K562 (cell line): ENCODE measurements around the gene DACT1. TPM values are rescaled to one million over a fixed set of nuclear protein-coding genes. Genes with fewer than 3 reads are reported as not detected.

ENCODE experiments used
- ATAC-seq: fragments of 200-7000 bp; cut with Tn5 transposase; 3 replicates; pipeline ENCODE4 v1.9.1; 2020; ENCODE audit warnings: moderate library complexity
- BruUV-seq: library from RNA; stranded (reverse); fragments of 400-500 nt; replicated peaks from 2 replicates; lab custom pipeline; 2021; lab: Mats Ljungman, UMichigan
- CTCF ChIA-PET: fragments of 300-600 bp; formaldehyde crosslinking; extraction: SDS; loops from one replicate; lab custom pipeline; 2021; ENCODE audit warnings: low intra/inter-chr PET ratio; lab: Yijun Ruan, JAX
- POLR2A ChIA-PET: fragments of 300-600, 350-650 bp; sonication (Branson Sonifier 250); formaldehyde crosslinking; extraction: SDS; loops from one replicate; lab custom pipeline; 2021; ENCODE audit warnings: antibody characterized with exemption, inconsistent platforms; lab: Yijun Ruan, JAX
- DNase-seq, 4 experiments: peaks; one replicate each; pipeline versions ENCODE4 v3.0.0 to v3.0.0-alpha.2; 2011 to 2018; ENCODE audit warnings: low spot score in 3 of 4, mixed read lengths in 3 of 4; ENCODE audit errors: extremely low read depth in 1 of 4
- FAIRE-seq: peaks from 2 replicates; lab custom pipeline; 2011; peaks lifted over from hg19 to GRCh38; lab: Jason Lieb, UNC
- H2AFZ ChIP-seq: 2 replicates; pipeline ENCODE4 v1.6.0; 2011; ENCODE audit warnings: low read depth, low read length, control low read depth, inconsistent platforms
- H3K27ac ChIP-seq: fragments of 200-600 bp; 3 replicates; pipeline ENCODE4 v1.8.0; 2011; ENCODE audit warnings: low read depth, mild to moderate bottlenecking, control low read depth, inconsistent platforms, low read length, moderate library complexity, mixed read lengths; ENCODE audit errors: extremely low read depth
- H3K27me3 ChIP-seq, 2 experiments: fragments of 300-600 bp in 1 of 2; 2 replicates in 1 of 2; 3 replicates in 1 of 2; pipeline versions ENCODE4 v1.6.0 to v1.8.0; 2011; ENCODE audit warnings: inconsistent platforms in 2 of 2, low read length in 2 of 2, mild to moderate bottlenecking in 1 of 2, mixed read lengths in 1 of 2, moderate library complexity in 1 of 2; ENCODE audit not compliant: control insufficient read depth in 2 of 2, insufficient read depth in 2 of 2
- H3K36me3 ChIP-seq: fragments of 300-600 bp; 3 replicates; pipeline ENCODE4 v1.8.0; 2011; ENCODE audit warnings: mild to moderate bottlenecking, low read length, inconsistent platforms; ENCODE audit not compliant: control insufficient read depth, insufficient read depth
- H3K4me1 ChIP-seq, 2 experiments: fragments of 200-600 bp in 1 of 2; replicated peaks in 1 of 2; 2 replicates in 1 of 2; 3 replicates in 1 of 2; pipeline versions ENCODE4 v1.5.1 to v1.8.0; 2011; ENCODE audit warnings: inconsistent platforms in 2 of 2, low read length in 2 of 2, mild to moderate bottlenecking in 1 of 2, mixed read lengths in 1 of 2, moderate library complexity in 1 of 2; ENCODE audit not compliant: control insufficient read depth in 2 of 2, insufficient read depth in 2 of 2
- H3K4me2 ChIP-seq: 2 replicates; pipeline ENCODE4 v1.6.1; 2011; ENCODE audit warnings: low read length, control low read depth, inconsistent platforms, mixed read lengths; ENCODE audit not compliant: insufficient read depth
- H3K4me3 ChIP-seq: fragments of 200-600 bp; sonication (generic), shearing (Covaris generic); 2 replicates; pipeline ENCODE4 v1.5.1; 2016; ENCODE audit warnings: control low read depth, inconsistent platforms
- H3K79me2 ChIP-seq: fragments of 200-600 bp; 3 replicates; pipeline ENCODE4 v1.8.0; 2011; ENCODE audit warnings: low read length, inconsistent platforms; ENCODE audit not compliant: control insufficient read depth, insufficient read depth
- H3K9ac ChIP-seq, 2 experiments: 2 replicates each; pipeline versions ENCODE4 v1.6.0 to v1.6.1; 2011; ENCODE audit warnings: low read depth in 2 of 2, low read length in 2 of 2, control low read depth in 1 of 2, inconsistent platforms in 1 of 2, mild to moderate bottlenecking in 1 of 2, mixed read lengths in 1 of 2; ENCODE audit not compliant: insufficient read depth in 1 of 2
- H3K9me1 ChIP-seq: one replicate; pipeline ENCODE4 v1.6.0; 2011; ENCODE audit warnings: inconsistent platforms, mild to moderate bottlenecking, low read length, moderate library complexity; ENCODE audit not compliant: control insufficient read depth, insufficient read depth
- H3K9me3 ChIP-seq: replicated peaks from 2 replicates; pipeline ENCODE4 v1.5.1; 2011; ENCODE audit warnings: low read depth, low read length, inconsistent platforms; ENCODE audit not compliant: control insufficient read depth, insufficient read depth
- H4K20me1 ChIP-seq: replicated peaks from 2 replicates; pipeline ENCODE4 v1.6.1; 2011; ENCODE audit warnings: low read length, inconsistent platforms, mixed read lengths; ENCODE audit not compliant: control insufficient read depth, insufficient read depth
- BRCA1 ChIP-seq, 2 experiments: fragments of 450-650 bp in 1 of 2; sonication (generic) in 1 of 2; formaldehyde crosslinking in 1 of 2; IDR thresholded peaks; 2 replicates each; pipeline versions ENCODE4 v1.5.0 to v1.6.1; 2017 to 2020; ENCODE audit warnings: mild to moderate bottlenecking in 1 of 2, missing genetic modification reagents in 1 of 2
- BRF2 ChIP-seq: IDR thresholded peaks from 3 replicates; pipeline ENCODE4 v1.6.1; 2011; ENCODE audit warnings: borderline replicate concordance, mild to moderate bottlenecking; ENCODE audit not compliant: insufficient read length, insufficient read depth
- E2F6 ChIP-seq, 2 experiments: IDR thresholded peaks; 2 replicates each; pipeline ENCODE4 v1.6.1; 2011; ENCODE audit warnings: borderline replicate concordance in 1 of 2, control low read depth in 1 of 2, low read depth in 1 of 2, low read length in 1 of 2, mild to moderate bottlenecking in 1 of 2, mixed read lengths in 1 of 2, moderate library complexity in 1 of 2; ENCODE audit not compliant: insufficient read depth in 1 of 2, insufficient read length in 1 of 2, poor library complexity in 1 of 2, severe bottlenecking in 1 of 2; ENCODE audit errors: extremely low read depth in 1 of 2
- EZH2 ChIP-seq: IDR thresholded peaks from 2 replicates; pipeline ENCODE4 v1.6.1; 2012; ENCODE audit warnings: low read depth, mild to moderate bottlenecking, inconsistent platforms, low read length, borderline replicate concordance
- HINFP ChIP-seq: fragments of 450-650 bp; conservative IDR thresholded peaks from 2 replicates; pipeline ENCODE4 v1.6.1; 2016; ENCODE audit warnings: missing genetic modification characterization, low read depth, mild to moderate bottlenecking, control low read depth, missing compliant biosample characterization
- RBBP5 ChIP-seq: fragments of 200-600 bp; sonication (generic); IDR thresholded peaks from 2 replicates; pipeline ENCODE4 v1.6.1; 2012; ENCODE audit warnings: borderline replicate concordance, mild to moderate bottlenecking, low read length, control low read depth, inconsistent platforms; ENCODE audit not compliant: insufficient read depth, poor library complexity, severe bottlenecking
- TEAD4 ChIP-seq, 2 experiments: sonication (generic) in 1 of 2; formaldehyde crosslinking in 1 of 2; IDR thresholded peaks; 2 replicates each; pipeline versions ENCODE4 v1.6.1 to v1.8.0; 2012 to 2022; ENCODE audit warnings: borderline replicate concordance in 1 of 2, inconsistent platforms in 1 of 2, low read length in 1 of 2, mild to moderate bottlenecking in 1 of 2, missing genetic modification reagents in 1 of 2
- USF2 ChIP-seq: sonication (generic); formaldehyde crosslinking; IDR thresholded peaks from 2 replicates; pipeline ENCODE4 v1.5.0; 2020; ENCODE audit warnings: missing genetic modification reagents
- ZBTB2 ChIP-seq: fragments of 450-650 bp; IDR thresholded peaks from 2 replicates; pipeline ENCODE4 v1.6.1; 2016; ENCODE audit warnings: antibody characterized with exemption
- ZFP1 ChIP-seq: fragments of 450-650 bp; formaldehyde crosslinking; IDR thresholded peaks from 2 replicates; pipeline ENCODE4 v1.4.0; 2020; ENCODE audit warnings: mild to moderate bottlenecking, mixed read lengths
- ZNF175 ChIP-seq: fragments of 200-800 bp; sonication (Bioruptor generic); IDR thresholded peaks from 2 replicates; pipeline ENCODE4 v1.6.1; 2016; ENCODE audit warnings: low read depth, mild to moderate bottlenecking, missing genetic modification characterization, missing compliant biosample characterization
- ZSCAN32 ChIP-seq: fragments of 450-650 bp; formaldehyde crosslinking; IDR thresholded peaks from 2 replicates; pipeline ENCODE4 v1.4.0; 2020; ENCODE audit warnings: mild to moderate bottlenecking, moderate library complexity
- WGBS: fragments of 100-300 bp; shearing (Covaris generic); methylation state at CpG from one replicate; pipeline ENCODE4 v1.1.6; 2016; ENCODE audit warnings: low coverage, mixed read lengths; ENCODE audit not compliant: insufficient coverage; ENCODE audit errors: missing lambda C conversion rate; 5-methylcytosine and 5-hydroxymethylcytosine counted together
- in situ Hi-C: fragments of 300-500 bp; cut with MboI; formaldehyde crosslinking; loops from 4 replicates; pipeline ENCODE4 v1.15.0; 2018; ENCODE audit warnings: inconsistent platforms, mixed read lengths
- intact Hi-C: fragments of 100-400 bp; cut with micrococcal nuclease; formaldehyde crosslinking; loops from 2 replicates; pipeline ENCODE4 v1.14.2; 2022
- polyA plus RNA-seq, 8 experiments: library from polyadenylated mRNA; depleted of rRNA in 4 of 8; stranded (reverse) in 5 of 8; unstranded in 3 of 8; fragments of >200 nt; fragmentation: Nextera tagmentation in 2 of 8; fragmentation: Illumina TruSeq in 1 of 8; extraction: Ambion mirVana in 2 of 8; extraction: Trizol in 1 of 8; gene quantifications; 2 replicates each; pipeline versions ENCODE4 v1.2.1 to v1.2.3, GENCODE V29; 2011 to 2014; ENCODE audit warnings: inconsistent platforms in 1 of 8, missing spikeins in 1 of 8
- total RNA-seq, 7 experiments: library from RNA; depleted of rRNA in 6 of 7; stranded (reverse); fragments of >200 nt in 6 of 7; fragmentation: Illumina TruSeq in 2 of 7; extraction: Trizol in 2 of 7; gene quantifications; 2 replicates each; pipeline versions ENCODE4 v1.2.1 to v1.2.3, GENCODE V29; 2011 to 2021; ENCODE audit warnings: low replicate concordance in 1 of 7

The DACT1 gene
- total and polyA plus RNA-seq, 9 of the 15 experiments (the other 6 are each of a cell fraction or from before 2014, with no cell fraction given) = 0.07 to 0.30 (median 0.13) TPM

- TF ChIP-seq ZBTB2 = no peak
- TF ChIP-seq USF2 (CRISPR knock-in tag) = no peak
- no peak for TF ChIP-seq ZNF175
Observed at GRCh38 chr14:58690801-58691516, 53.2 kb downstream of the DACT1 start (continued).

- ChIA-PET POLR2A (no interaction called here), CTCF (no interaction called here)
- no peaks in the 10 kb centered on the region for H3K9me1 ChIP-seq
- no peaks in the 10 kb centered on the region for H3K36me3 ChIP-seq
- no peak overlapping the region for H3K4me2 ChIP-seq
- no peak overlapping the region for H3K9ac ChIP-seq
- H4K20me1 ChIP-seq = no peaks in the 10 kb centered on the region
- no peaks in the 10 kb centered on the region for H3K27me3 ChIP-seq
- 0% methylated on average over 4 of the region's 4 CpGs for WGBS
- FAIRE-seq (no peak), ATAC-seq (no peak), DNase-seq (no peak)
- H3K27ac ChIP-seq = no peak overlapping the region
- intact Hi-C loops = no loop called here
- H2AFZ ChIP-seq = no peak overlapping the region
- H3K4me3 ChIP-seq = no peak overlapping the region
- H3K4me1 ChIP-seq = no peaks in the 10 kb centered on the region
- no peaks in the 10 kb centered on the region for H3K79me2 ChIP-seq
- no TSS peak for BruUV-seq
- H3K9me3 ChIP-seq = no peaks in the 10 kb centered on the region
- in situ Hi-C loops = no loop called here
- TF ChIP-seq BRCA1 (IDR thresholded peaks at IDR 0.05) = no peak
- TF ChIP-seq BRCA1 (CRISPR knock-in tag; IDR thresholded peaks at IDR 0.05) = no peak
- TF ChIP-seq TEAD4 (IDR thresholded peaks at IDR 0.05; ENCODE audit: low read length) = no peak
- TF ChIP-seq TEAD4 (CRISPR knock-in tag; IDR thresholded peaks at IDR 0.05; ENCODE audit: borderline replicate concordance) = no peak
- TF ChIP-seq EZH2 = no peak
- no peak for TF ChIP-seq ZFP1 (CRISPR knock-in tag)
- TF ChIP-seq RBBP5 = no peak
- no peak for TF ChIP-seq E2F6 (IDR thresholded peaks at IDR 0.05; ENCODE audit: borderline replicate concordance in 1 of 2, extremely low read depth in 1 of 2, insufficient read depth in 1 of 2, insufficient read length in 1 of 2, low read depth in 1 of 2, low read length in 1 of 2, poor library complexity in 1 of 2, severe bottlenecking in 1 of 2)
- TF ChIP-seq HINFP (tag) = no peak
- TF ChIP-seq ZSCAN32 (CRISPR knock-in tag) = no peak
- TF ChIP-seq BRF2 = no peak
Observed at GRCh38 chr14:58693048-58693447, 55.3 kb downstream of the DACT1 start.
